Loucy (cell line): Measurements from ENCODE around the gene EML5.

Experiments used
- H2AFZ ChIP-seq: fragments of 200-600 bp; sonication (generic); 2 replicates; pipeline ENCODE4 v1.6.0; 2016; ENCODE audit warnings: antibody characterized with exemption, mild to moderate bottlenecking, low read length, moderate library complexity
- H3F3A ChIP-seq: fragments of 200-600 bp; 2 replicates; pipeline ENCODE4 v1.6.0; 2016; ENCODE audit warnings: antibody characterized with exemption, low read depth, mild to moderate bottlenecking
- H3K27me3 ChIP-seq: fragments of 200-600 bp; sonication (generic); 2 replicates; pipeline ENCODE4 v1.6.1; 2014; ENCODE audit warnings: low read length, mild to moderate bottlenecking; ENCODE audit not compliant: insufficient read depth, poor library complexity, severe bottlenecking
- H3K36me3 ChIP-seq: fragments of 200-600 bp; sonication (generic); 2 replicates; pipeline ENCODE4 v1.6.1; 2016; ENCODE audit warnings: low read length; ENCODE audit not compliant: insufficient read depth
- H3K4me1 ChIP-seq: fragments of 200-600 bp; sonication (generic); 2 replicates; pipeline ENCODE4 v1.5.1; 2014; ENCODE audit warnings: low read length, mild to moderate bottlenecking; ENCODE audit not compliant: insufficient read depth, poor library complexity, severe bottlenecking
- H3K4me2 ChIP-seq: fragments of 200-600 bp; sonication (generic); 2 replicates; pipeline ENCODE4 v1.6.0; 2014; ENCODE audit warnings: antibody characterized with exemption, low read length, low read depth, mild to moderate bottlenecking; ENCODE audit not compliant: poor library complexity, severe bottlenecking
- H3K4me3 ChIP-seq: fragments of 200-600 bp; sonication (generic); 2 replicates; pipeline ENCODE4 v1.5.1; 2014; ENCODE audit warnings: low read length, mild to moderate bottlenecking, mixed read lengths; ENCODE audit not compliant: poor library complexity, severe bottlenecking
- H3K79me2 ChIP-seq: fragments of 200-600 bp; sonication (generic); 2 replicates; pipeline ENCODE4 v1.6.1; 2014; ENCODE audit warnings: low read length; ENCODE audit not compliant: insufficient read depth
- H3K9ac ChIP-seq: fragments of 200-600 bp; sonication (generic); 2 replicates; pipeline ENCODE4 v1.6.0; 2014; ENCODE audit warnings: mild to moderate bottlenecking, low read depth, low read length, moderate library complexity; ENCODE audit not compliant: poor library complexity, severe bottlenecking
- H3K9me2 ChIP-seq: fragments of 200-600 bp; sonication (generic); replicated peaks from 2 replicates; pipeline ENCODE4 v1.6.1; 2016; ENCODE audit warnings: low read depth, low read length, mixed read lengths
- H3K9me3 ChIP-seq: fragments of 200-600 bp; sonication (generic); 2 replicates; pipeline ENCODE4 v1.6.1; 2014; ENCODE audit warnings: mild to moderate bottlenecking, antibody characterized with exemption, low read length, low read depth; ENCODE audit not compliant: insufficient read depth
- H4K20me1 ChIP-seq: fragments of 200-600 bp; sonication (generic); 2 replicates; pipeline ENCODE4 v1.6.0; 2014; ENCODE audit warnings: antibody characterized with exemption, low read length, mild to moderate bottlenecking; ENCODE audit not compliant: insufficient read depth, poor library complexity, severe bottlenecking
- EZH2phosphoT487 ChIP-seq: fragments of 200-600 bp; IDR thresholded peaks from 2 replicates; pipeline ENCODE4 v1.6.1; 2018; ENCODE audit warnings: antibody characterized with exemption, mild to moderate bottlenecking, moderate library complexity, borderline replicate concordance
- TF ChIP-seq, protein P1 (sequence below): fragments of 200-600 bp; sonication (generic); conservative IDR thresholded peaks from 2 replicates; pipeline ENCODE4 v1.5.1; 2014; ENCODE audit warnings: mild to moderate bottlenecking, antibody characterized with exemption, low read length

The EML5 gene

DNA sequence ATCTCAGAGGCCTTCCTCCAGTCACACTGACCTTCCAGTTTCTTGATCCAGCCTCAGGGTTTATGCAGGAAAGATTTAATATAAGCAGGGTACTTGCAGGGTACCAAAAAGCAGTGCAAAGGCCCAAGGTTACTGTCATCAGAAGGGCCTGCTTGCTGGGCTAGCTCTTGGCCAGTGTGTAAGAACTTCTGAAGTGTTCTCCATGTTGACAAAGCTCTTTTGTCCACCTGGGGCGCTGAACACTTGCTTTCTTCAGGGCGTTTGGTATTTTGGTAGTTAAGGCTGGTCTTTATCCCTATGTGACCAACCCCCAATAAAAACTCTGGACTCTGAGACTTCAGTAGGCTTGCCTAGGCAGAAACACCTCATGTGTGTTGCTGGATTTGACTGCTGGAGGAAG lies 160.2 kb downstream of the EML5 start:
- no peak overlapping the region for H3K4me2 ChIP-seq
- H3K4me3 ChIP-seq = no peak overlapping the region
- no peaks in the 10 kb centered on the region for H3K4me1 ChIP-seq
- H3K9me2 ChIP-seq = no peaks in the 10 kb centered on the region
- no peaks in the 10 kb centered on the region for H3K27me3 ChIP-seq
- TF ChIP-seq EZH2phosphoT487 = no peak
- TF ChIP-seq, protein P1, sequence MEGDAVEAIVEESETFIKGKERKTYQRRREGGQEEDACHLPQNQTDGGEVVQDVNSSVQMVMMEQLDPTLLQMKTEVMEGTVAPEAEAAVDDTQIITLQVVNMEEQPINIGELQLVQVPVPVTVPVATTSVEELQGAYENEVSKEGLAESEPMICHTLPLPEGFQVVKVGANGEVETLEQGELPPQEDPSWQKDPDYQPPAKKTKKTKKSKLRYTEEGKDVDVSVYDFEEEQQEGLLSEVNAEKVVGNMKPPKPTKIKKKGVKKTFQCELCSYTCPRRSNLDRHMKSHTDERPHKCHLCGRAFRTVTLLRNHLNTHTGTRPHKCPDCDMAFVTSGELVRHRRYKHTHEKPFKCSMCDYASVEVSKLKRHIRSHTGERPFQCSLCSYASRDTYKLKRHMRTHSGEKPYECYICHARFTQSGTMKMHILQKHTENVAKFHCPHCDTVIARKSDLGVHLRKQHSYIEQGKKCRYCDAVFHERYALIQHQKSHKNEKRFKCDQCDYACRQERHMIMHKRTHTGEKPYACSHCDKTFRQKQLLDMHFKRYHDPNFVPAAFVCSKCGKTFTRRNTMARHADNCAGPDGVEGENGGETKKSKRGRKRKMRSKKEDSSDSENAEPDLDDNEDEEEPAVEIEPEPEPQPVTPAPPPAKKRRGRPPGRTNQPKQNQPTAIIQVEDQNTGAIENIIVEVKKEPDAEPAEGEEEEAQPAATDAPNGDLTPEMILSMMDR = no peak
- H3K36me3 ChIP-seq = no peaks in the 10 kb centered on the region
- no peak overlapping the region for H2AFZ ChIP-seq
- no peak overlapping the region for H3K9ac ChIP-seq
- H3F3A ChIP-seq = no peaks in the 10 kb centered on the region
- H3K9me3 ChIP-seq = no peaks in the 10 kb centered on the region
- H4K20me1 ChIP-seq = no peaks in the 10 kb centered on the region
- H3K79me2 ChIP-seq = no peaks in the 10 kb centered on the region

DNA sequence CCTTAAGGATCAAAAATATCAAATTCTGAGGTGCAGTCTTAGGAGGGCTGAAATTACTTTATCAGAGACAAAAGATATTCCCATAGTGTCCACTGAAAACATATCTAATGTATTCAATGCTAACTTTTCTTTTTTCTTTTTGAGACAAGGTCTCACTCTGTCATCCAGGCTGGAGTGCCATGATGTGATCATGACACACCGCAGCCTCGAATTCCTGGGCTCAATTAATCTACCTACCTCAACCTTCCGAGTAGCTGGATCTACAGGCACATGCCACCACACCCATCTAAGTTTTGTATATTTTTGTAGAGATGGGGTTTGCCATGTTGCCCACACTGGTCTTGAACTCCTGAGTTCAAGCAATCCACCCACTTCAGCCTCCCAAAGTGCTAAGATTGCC lies 161.7 kb downstream of the EML5 start:
- Histone ChIP-seq H2AFZ (no peak overlapping the region), H3K4me1 (no peaks in the 10 kb centered on the region), H3K79me2 (no peaks in the 10 kb centered on the region), H3K4me3 (no peak overlapping the region), H3F3A (no peaks in the 10 kb centered on the region), H3K9me3 (no peaks in the 10 kb centered on the region), H3K9me2 (no peaks in the 10 kb centered on the region), H3K36me3 (no peaks in the 10 kb centered on the region), H3K4me2 (no peak overlapping the region), H4K20me1 (no peaks in the 10 kb centered on the region), H3K27me3 (no peaks in the 10 kb centered on the region), H3K9ac (no peak overlapping the region)
- TF ChIP-seq, protein P1 = no peak
- no peak for TF ChIP-seq EZH2phosphoT487

DNA sequence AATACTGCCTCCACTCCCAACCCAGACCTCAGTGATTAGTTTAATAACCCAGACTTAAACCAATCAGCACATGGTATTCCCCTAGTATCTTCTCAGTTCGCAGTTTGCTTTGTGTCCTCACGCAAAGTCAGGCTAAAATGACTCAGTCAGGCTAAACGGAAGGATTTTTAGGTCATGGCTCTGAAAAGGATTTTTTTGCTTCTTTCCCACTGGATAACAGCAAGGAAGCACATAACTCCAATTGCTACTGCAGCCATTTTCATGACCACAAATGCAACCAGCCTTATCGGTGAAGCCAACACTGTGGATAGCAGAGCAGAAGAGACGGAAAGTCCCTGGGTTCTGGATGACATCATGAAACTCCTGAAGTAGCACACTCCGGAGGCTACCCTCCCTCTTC lies 162.2 kb downstream of the EML5 start:
- no peak overlapping the region for H3K9ac ChIP-seq
- H3K4me3 ChIP-seq = no peak overlapping the region
- H3K27me3 ChIP-seq = no peaks in the 10 kb centered on the region
- H3F3A ChIP-seq = no peaks in the 10 kb centered on the region
- H3K9me3 ChIP-seq = no peaks in the 10 kb centered on the region
- H3K36me3 ChIP-seq = no peaks in the 10 kb centered on the region
- H4K20me1 ChIP-seq = no peaks in the 10 kb centered on the region
- no peak overlapping the region for H2AFZ ChIP-seq
- no peaks in the 10 kb centered on the region for H3K79me2 ChIP-seq
- no peaks in the 10 kb centered on the region for H3K9me2 ChIP-seq
- H3K4me2 ChIP-seq = no peak overlapping the region
- no peak for TF ChIP-seq EZH2phosphoT487
- TF ChIP-seq, protein P1 = no peak
- no peaks in the 10 kb centered on the region for H3K4me1 ChIP-seq
